AML-193 (cell line): Measurements from ENCODE around the gene TPST1.

ENCODE experiments used
- DNase-seq, 2 experiments: peaks; one replicate each; lab custom pipeline; 2025; lab: John Stamatoyannopoulos, UW

TPST1 gene

DNA sequence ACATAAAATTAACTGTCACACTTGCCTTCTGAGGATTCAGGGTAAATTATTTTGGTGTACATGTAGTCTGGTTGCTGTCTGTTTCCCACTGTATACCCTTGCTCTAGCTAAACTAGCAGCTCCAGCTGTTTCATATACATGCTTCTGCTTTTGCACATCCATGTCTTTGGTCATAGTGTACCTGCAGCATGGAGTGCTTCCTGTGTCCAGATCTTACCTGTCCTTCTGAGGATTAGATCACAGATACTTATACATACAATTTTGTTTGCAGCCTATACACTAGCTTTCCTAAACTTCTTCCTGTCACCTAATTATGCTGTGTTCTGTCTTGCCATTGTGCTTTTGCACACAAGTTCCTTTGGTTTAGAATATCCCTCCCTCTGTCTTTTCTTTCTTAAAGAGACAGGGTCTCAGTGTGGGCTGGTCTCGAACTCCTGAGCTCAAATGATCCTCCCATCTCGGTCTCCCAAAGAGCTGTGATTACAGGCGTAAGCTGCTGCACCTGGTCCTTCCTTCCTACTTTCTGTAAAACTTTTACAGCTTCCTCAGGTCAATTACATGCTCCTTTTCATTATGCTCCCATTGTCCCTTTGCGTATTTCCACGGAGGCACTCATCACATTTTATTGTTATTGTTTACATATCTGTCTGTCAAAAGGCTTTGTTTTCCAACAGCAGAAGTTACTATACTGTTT is 33.8 kb downstream of the TPST1 start:
- no peak for DNase-seq

GRCh38 chr7:66239467-66239856 is 34.3 kb downstream of the TPST1 start:
- DNase-seq: no peak

DNA sequence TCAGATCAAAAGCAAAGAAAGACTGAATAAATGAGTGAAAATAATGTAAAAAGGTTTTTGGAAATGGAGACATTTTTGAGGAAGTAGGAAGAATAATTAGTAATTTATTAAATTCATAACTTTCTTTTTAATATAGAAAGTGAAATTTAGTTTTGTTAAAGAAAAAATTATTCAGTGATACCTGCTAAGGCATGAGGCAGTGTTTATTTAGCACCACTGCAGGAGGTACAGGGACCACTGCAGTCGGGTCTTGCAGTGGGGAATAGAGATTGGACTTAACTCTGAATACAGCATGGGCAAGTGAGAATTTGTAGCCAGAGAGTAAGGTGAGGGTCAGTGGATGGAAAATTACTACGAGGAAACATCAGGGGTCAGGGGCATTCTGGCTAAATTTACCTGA is 39.9 kb downstream of the TPST1 start:
- DNase-seq: no peak

- DNase-seq: no peak
Observed at GRCh38 chr7:66246554-66247171, 41.5 kb downstream of the TPST1 start.

- no peak for DNase-seq
Observed at GRCh38 chr7:66247380-66248078, 42.4 kb downstream of the TPST1 start.

GRCh38 chr7:66250711-66251110 is 45.6 kb downstream of the TPST1 start:
- DNase-seq: no peak

- no peak for DNase-seq
Observed at GRCh38 chr7:66255534-66256100, 50.5 kb downstream of the TPST1 start.

GRCh38 chr7:66256281-66256680 is 51.1 kb downstream of the TPST1 start:
- DNase-seq: peak; percentile 29 to 37

GRCh38 chr7:66257481-66257880 is 52.3 kb downstream of the TPST1 start:
- DNase-seq: no peak

DNA sequence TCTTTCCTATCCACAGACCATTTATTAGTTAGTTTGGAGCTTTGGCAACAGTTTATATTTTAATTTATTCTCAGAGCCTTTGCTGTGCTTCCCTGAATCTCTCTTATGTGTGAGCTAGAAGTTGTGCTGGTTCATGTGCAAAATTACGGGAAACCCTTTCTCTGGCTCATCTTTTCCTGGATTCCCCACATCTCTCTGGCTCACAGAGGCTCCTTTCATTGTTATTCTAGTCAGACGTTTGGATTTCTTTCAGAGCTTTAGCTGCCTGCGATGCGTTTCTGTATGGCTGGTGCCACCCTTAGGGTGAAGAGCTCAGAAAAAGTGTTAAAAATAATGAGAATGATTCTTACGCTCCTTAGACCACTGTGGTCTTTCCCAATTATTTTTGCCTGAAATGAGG is 53.3 kb downstream of the TPST1 start:
- DNase-seq: no peak

DNA sequence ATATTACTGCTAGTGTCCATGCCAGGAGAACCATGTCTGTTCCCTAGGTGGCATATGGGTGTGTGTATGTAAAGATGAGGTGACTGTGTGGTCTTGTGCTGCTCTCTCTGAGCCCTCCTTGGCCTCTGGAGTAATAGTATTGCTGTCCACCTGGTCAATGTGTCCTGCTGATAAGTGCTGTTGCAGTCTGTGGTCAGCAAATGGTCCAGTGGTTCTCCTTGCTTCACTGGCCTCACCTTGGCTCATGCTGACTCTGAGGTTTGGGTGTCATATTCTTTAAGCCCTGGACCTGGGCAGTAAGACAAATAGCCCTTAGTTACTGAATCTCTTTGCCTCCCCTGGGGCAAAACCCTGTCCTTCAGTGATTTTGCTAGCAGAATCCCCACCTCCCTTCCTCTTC is 56.8 kb downstream of the TPST1 start:
- no peak for DNase-seq

GRCh38 chr7:66263936-66264335 is 58.8 kb downstream of the TPST1 start:
- DNase-seq: no peak

DNA sequence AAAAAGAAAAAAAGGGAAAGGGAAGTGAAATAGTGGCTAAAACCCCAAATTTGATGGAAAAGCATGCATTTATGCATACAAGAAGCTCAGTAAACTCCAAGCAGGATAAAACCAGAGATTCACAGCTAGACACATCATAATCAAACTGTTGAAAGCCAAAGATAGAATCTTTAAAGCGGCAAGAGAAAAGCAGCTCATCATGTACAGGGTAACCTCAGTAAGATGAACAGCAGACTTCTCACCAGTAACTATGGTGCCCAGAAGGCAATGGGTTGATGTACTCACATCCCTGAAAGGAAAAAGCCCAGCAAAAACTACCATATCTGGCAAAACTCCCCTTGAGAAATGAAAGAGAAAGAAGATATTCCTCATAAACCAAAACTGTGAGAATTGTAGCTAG is 60.4 kb downstream of the TPST1 start:
- DNase-seq: peak; percentile 9 to 16

DNA sequence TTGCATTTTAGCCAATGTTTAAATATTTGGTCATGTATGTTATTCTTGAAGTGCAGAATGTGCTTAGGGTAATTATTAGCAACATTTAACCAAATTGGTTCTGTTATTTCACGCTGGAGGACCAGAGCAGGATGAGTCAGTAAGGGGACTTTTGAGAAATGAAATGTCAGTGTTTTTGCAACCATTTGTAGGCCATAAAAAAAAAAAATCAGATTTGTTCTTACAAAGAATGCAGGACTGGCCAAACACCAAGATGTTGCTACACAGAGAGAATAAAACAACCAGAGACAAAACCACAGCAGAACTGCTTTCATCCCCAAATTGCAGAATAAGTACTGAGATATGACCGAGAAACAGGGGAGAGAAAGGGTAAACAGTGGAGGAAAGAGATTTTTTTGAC is 62.1 kb downstream of the TPST1 start:
- DNase-seq: no peak

DNA sequence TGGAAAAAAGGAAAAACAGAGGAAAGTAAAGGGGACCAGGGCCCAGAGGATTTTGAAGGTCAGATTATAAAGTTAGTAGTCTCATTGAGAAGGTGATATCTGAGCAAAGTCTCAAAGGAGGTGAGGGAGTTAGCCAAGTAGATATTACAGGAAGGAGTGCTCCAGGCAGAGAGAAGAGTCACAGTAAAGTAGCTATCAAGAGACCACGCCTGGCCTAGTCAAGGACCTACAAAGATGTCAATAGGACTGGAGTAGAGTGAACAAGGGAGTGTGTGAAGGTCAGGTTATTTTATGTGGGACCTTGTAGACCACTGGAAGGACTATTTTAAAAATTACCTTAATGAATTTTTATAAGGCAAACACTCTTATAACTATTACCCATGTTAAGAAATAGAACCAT is 64.8 kb downstream of the TPST1 start:
- no peak for DNase-seq

- DNase-seq: no peak
Observed at GRCh38 chr7:66272321-66272720, 67.2 kb downstream of the TPST1 start.

- no peak for DNase-seq
Observed at GRCh38 chr7:66276363-66276762, 71.2 kb downstream of the TPST1 start.

DNA sequence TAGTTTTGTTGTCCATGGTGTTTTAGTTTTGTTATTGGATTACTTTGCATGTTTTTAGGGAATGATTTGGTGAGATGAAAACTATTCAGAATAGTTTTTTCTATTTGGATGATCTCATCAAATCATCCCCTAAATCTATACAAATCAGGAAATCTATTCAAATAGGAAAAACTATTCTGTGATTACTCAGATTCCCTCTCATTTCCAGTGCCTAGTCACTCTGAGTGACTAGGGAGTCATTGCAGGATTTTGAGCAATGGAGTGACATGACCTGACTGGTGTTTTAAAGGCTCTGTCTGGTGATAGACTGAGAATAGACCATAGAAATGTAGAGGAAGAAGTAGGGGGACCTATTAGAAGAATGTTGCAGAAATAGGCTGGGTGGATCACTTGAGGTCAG is 72.4 kb downstream of the TPST1 start:
- no peak for DNase-seq

GRCh38 chr7:66279912-66280311 is 74.8 kb downstream of the TPST1 start:
- DNase-seq: no peak

GRCh38 chr7:66281678-66282590 is 76.8 kb downstream of the TPST1 start:
- DNase-seq: peak; percentile 72 to 73

DNA sequence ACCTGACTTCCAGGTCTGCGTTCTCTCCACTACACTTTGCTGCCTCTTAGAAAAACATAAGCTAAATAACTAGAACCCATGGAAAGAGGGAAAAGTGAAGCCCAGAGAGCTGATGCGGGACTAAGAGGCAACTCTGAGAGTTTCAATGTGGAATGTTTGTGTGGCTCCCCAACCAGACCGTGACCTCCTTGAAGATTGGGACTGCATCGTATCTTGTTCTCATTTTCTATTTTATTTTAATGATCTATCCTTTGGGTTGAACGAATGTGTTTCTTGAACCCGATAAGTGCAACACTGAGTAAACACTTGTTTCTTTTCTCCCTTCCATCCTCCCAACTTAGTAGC is 77.4 kb downstream of the TPST1 start:
- no peak for DNase-seq
